Effector memory CD8-positive, alpha-beta T cell (primary cell): ENCODE data around the gene ZC3H11A.

Experiments
- ATAC-seq: fragments of 150-1000 bp; cut with Tn5 transposase; replicated peaks from 2 replicates; pipeline ENCODE4 v1.10.0; 2021; ENCODE audit warnings: mild to moderate bottlenecking, moderate library complexity
- DNase-seq, 3 experiments: peaks; one replicate each; pipeline ENCODE4 v3.0.0; 2021
- H3K27ac Mint-ChIP-seq, 2 donors: one replicate each; pipeline ENCODE4 v1.8.0; 2022; ENCODE audit warnings: mild to moderate bottlenecking in 2 of 2, mixed read lengths in 2 of 2, moderate library complexity in 2 of 2
- H3K27me3 Mint-ChIP-seq, 2 donors: one replicate each; pipeline ENCODE4 v1.8.0; 2022; ENCODE audit warnings: mixed read lengths in 2 of 2
- H3K36me3 Mint-ChIP-seq: one replicate; pipeline ENCODE4 v1.8.0; 2022; ENCODE audit warnings: mild to moderate bottlenecking, moderate library complexity, mixed read lengths; ENCODE audit not compliant: insufficient read depth
- H3K4me1 Mint-ChIP-seq, 2 donors: one replicate each; pipeline ENCODE4 v1.8.0; 2022; ENCODE audit warnings: low read depth in 2 of 2, mixed read lengths in 2 of 2
- H3K4me3 Mint-ChIP-seq, 2 donors: one replicate each; pipeline ENCODE4 v1.8.0; 2022; ENCODE audit warnings: mild to moderate bottlenecking in 2 of 2, mixed read lengths in 2 of 2, moderate library complexity in 2 of 2
- H3K9me3 Mint-ChIP-seq, 2 donors: one replicate each; pipeline ENCODE4 v1.8.0; 2022; ENCODE audit warnings: mixed read lengths in 2 of 2

Gene ZC3H11A

GRCh38 chr1:203835476-203835875 lies 40.1 kb downstream of the ZC3H11A start:
- Mint-ChIP-seq H3K36me3 (peaks cover 100% of the 10 kb centered on the region), H3K27me3 (no peaks in the 10 kb centered on the region), H3K27ac (no peak overlapping the region), H3K9me3 (no peaks in the 10 kb centered on the region), H3K4me3 (no peak overlapping the region), H3K4me1 (no peaks in the 10 kb centered on the region)
- no peak for ATAC-seq
- DNase-seq = no peak

- H3K27me3 Mint-ChIP-seq = no peaks in the 10 kb centered on the region
- DNase-seq (no peak), ATAC-seq (no peak)
- no peaks in the 10 kb centered on the region for H3K9me3 Mint-ChIP-seq
- H3K4me1 Mint-ChIP-seq = no peaks in the 10 kb centered on the region
- no peak overlapping the region for H3K27ac Mint-ChIP-seq
- no peak overlapping the region for H3K4me3 Mint-ChIP-seq
- peaks cover 88% of the 10 kb centered on the region for H3K36me3 Mint-ChIP-seq
These were observed 43.7 kb downstream of the ZC3H11A start for GRCh38 chr1:203839081-203839480.

GRCh38 chr1:203840208-203840808 lies 44.9 kb downstream of the ZC3H11A start:
- Mint-ChIP-seq H3K36me3 (peaks cover 88% of the 10 kb centered on the region), H3K9me3 (no peaks in the 10 kb centered on the region), H3K4me3 (no peak overlapping the region), H3K27me3 (no peaks in the 10 kb centered on the region), H3K4me1 (no peaks in the 10 kb centered on the region), H3K27ac (peak overlapping the region; percentile 13 to 41)
- DNase-seq = no peak
- ATAC-seq = no peak

GRCh38 chr1:203842559-203842876 lies 47.1 kb downstream of the ZC3H11A start:
- no peak for DNase-seq
- Mint-ChIP-seq H3K4me1 (no peaks in the 10 kb centered on the region), H3K36me3 (peaks cover 87% of the 10 kb centered on the region), H3K27me3 (no peaks in the 10 kb centered on the region), H3K27ac (no peak overlapping the region), H3K4me3 (no peak overlapping the region), H3K9me3 (no peaks in the 10 kb centered on the region)
- no peak for ATAC-seq

- no peaks in the 10 kb centered on the region for H3K27me3 Mint-ChIP-seq
- H3K4me1 Mint-ChIP-seq = no peaks in the 10 kb centered on the region
- no peak overlapping the region for H3K4me3 Mint-ChIP-seq
- no peak for ATAC-seq
- H3K36me3 Mint-ChIP-seq = peaks cover 87% of the 10 kb centered on the region
- peak overlapping the region in 1 of 2 donors; percentile 46 for H3K27ac Mint-ChIP-seq
- H3K9me3 Mint-ChIP-seq = no peaks in the 10 kb centered on the region
- DNase-seq = no peak
These were observed 48.0 kb downstream of the ZC3H11A start for GRCh38 chr1:203843435-203843834.
